Measurements from ENCODE around the gene ARF3. TPM values are rescaled to one million over a fixed set of nuclear protein-coding genes. Genes with fewer than 3 reads are reported as not detected.

ARF3 gene
- polyA plus RNA-seq, 1 of the 3 experiments (the other 2 are of a cell fraction) = 204 TPM

GRCh38 chr12:49000346-49000745 is 43.1 kb upstream of the ARF3 start:
- Histone ChIP-seq H3F3A (replicated peaks; ENCODE audit: insufficient read depth) (peaks cover 10% of the 10 kb centered on the region), H3K4me1 (ENCODE audit: control insufficient read depth in 1 of 2, insufficient read depth in 2 of 2, low read depth in 1 of 2, low read length in 1 of 2) (peaks cover 11 to 19% of the 10 kb centered on the region in 2 experiments; a peak in 3 of 4 replicates), H3K36me3 (replicated peaks in 1 of 2; ENCODE audit: control insufficient read depth in 1 of 2, insufficient read depth in 2 of 2, low read length in 1 of 2) (peaks cover 20 to 23% of the 10 kb centered on the region in 2 experiments), H3K4me2 (peak overlapping the region; percentile 77), H2AFZ (ENCODE audit: low read depth) (no peak overlapping the region), H4K20me1 (ENCODE audit: insufficient read depth) (no peaks in the 10 kb centered on the region), H3K27me3 (ENCODE audit: insufficient read depth) (no peaks in the 10 kb centered on the region), H3K27ac (ENCODE audit: low read depth in 2 of 2, low read length in 1 of 2) (peak overlapping the region in 1 of 2 experiments; percentile 54; a peak in 1 of 4 replicates), H3K9me3 (no peaks in the 10 kb centered on the region), H3K9ac (no peak overlapping the region), H3K4me3 (ENCODE audit: low read depth in 2 of 2, low read length in 1 of 2) (no peak overlapping the region), H3K9me2 (no peaks in the 10 kb centered on the region), H3K79me2 (ENCODE audit: insufficient read depth) (no peaks in the 10 kb centered on the region)
- TF ChIP-seq POLR2AphosphoS5 (IDR thresholded peaks at IDR 0.05; ENCODE audit: low read depth, low read length) = no peak
- TF ChIP-seq MXI1 (IDR thresholded peaks at IDR 0.05; ENCODE audit: low read depth, low read length) = no peak
- WGBS (ENCODE audit: low lambda C conversion rate) = 95% methylated on average over 2 of the region's 2 CpGs
- no peak for DNase-seq
- ChIA-PET POLR2A (interaction anchor here (1.1 to 1.4 kb wide), 2 partner anchors 14 to 17 kb away, joined by 4 to 5 read pairs; no protein-coding TSS in a partner anchor), CTCF (interaction anchor here (1.0 to 33.0 kb wide), 11 partner anchors 13 to 205 kb away, joined by 3 to 935 read pairs (median 4); partner anchors contain the start of genes PRKAG1, WNT1 and WNT10B)

GRCh38 chr12:48999371-49000131 is 42.3 kb upstream of the ARF3 start, which contains the start of gene DDN:
DDN (minus strand) TSS chr12:48999375; CDS start chr12:48999287, 88 bp downstream.
- Histone ChIP-seq H3K4me3 (ENCODE audit: low read depth in 2 of 2, low read length in 1 of 2) (peak within 1 kb of the TSS; percentile 17 to 35), H2AFZ (ENCODE audit: low read depth) (peak within 1 kb of the TSS; percentile 41; the same call in 1 of the 2 replicates), H3K9me3 (no peaks in the 10 kb centered on the region), H3K36me3 (replicated peaks in 1 of 2; ENCODE audit: control insufficient read depth in 1 of 2, insufficient read depth in 2 of 2, low read length in 1 of 2) (peaks cover 16% of the 10 kb centered on the region in 2 experiments), H3K79me2 (ENCODE audit: insufficient read depth) (no peaks in the 10 kb centered on the region), H3K9ac (peak within 1 kb of the TSS; percentile 24; the same call in 1 of the 2 replicates), H3F3A (replicated peaks; ENCODE audit: insufficient read depth) (peaks cover 10% of the 10 kb centered on the region), H4K20me1 (ENCODE audit: insufficient read depth) (no peaks in the 10 kb centered on the region), H3K4me2 (peak within 1 kb of the TSS; percentile 77), H3K27ac (ENCODE audit: low read depth in 2 of 2, low read length in 1 of 2) (peak within 1 kb of the TSS in 1 of 2 experiments; percentile 54; a peak in 1 of 4 replicates), H3K9me2 (no peaks in the 10 kb centered on the region), H3K27me3 (ENCODE audit: insufficient read depth) (no peaks in the 10 kb centered on the region), H3K4me1 (ENCODE audit: control insufficient read depth in 1 of 2, insufficient read depth in 2 of 2, low read depth in 1 of 2, low read length in 1 of 2) (peaks cover 11 to 19% of the 10 kb centered on the region in 2 experiments; a peak in 3 of 4 replicates)
- 0% methylated on average over 3 of the region's 30 CpGs for WGBS (ENCODE audit: low lambda C conversion rate)
- POLR2A ChIA-PET = interaction anchor here (0.6 to 1.4 kb wide), 3 partner anchors 15 to 42 kb away, joined by 4 to 5 read pairs (median 5); partner anchors contain the start of gene ARF3
- CTCF ChIA-PET = interaction anchor here (1.1 to 33.0 kb wide), 11 partner anchors 13 to 205 kb away, joined by 3 to 935 read pairs (median 5); partner anchors contain the start of genes PRKAG1, WNT1 and WNT10B
- DNase-seq = peak; percentile 86
- TF ChIP-seq TAF1 (IDR thresholded peaks at IDR 0.05; ENCODE audit: borderline replicate concordance, low read depth, low read length) (no peak), SMC3 (IDR thresholded peaks at IDR 0.05; ENCODE audit: low read depth, low read length) (no peak), ZBTB33 (IDR thresholded peaks at IDR 0.05; ENCODE audit: borderline replicate concordance, low read depth) (no peak), FOSL2 (IDR thresholded peaks at IDR 0.05; ENCODE audit: borderline replicate concordance, low read depth) (no peak), MAX (IDR thresholded peaks at IDR 0.05; ENCODE audit: low read depth) (peak; percentile 30; the same call in 1 of the 2 replicates), USF1 (IDR thresholded peaks at IDR 0.05; ENCODE audit: borderline replicate concordance, low read depth) (no peak), RAD21 (IDR thresholded peaks at IDR 0.05; ENCODE audit: low read length) (no peak), TCF12 (IDR thresholded peaks at IDR 0.05) (no peak), REST (IDR thresholded peaks at IDR 0.05; ENCODE audit: low read depth, low read length) (no peak), ELF1 (IDR thresholded peaks at IDR 0.05) (no peak), CTCF (IDR thresholded peaks at IDR 0.05) (peak; percentile 17; the same call in 1 of the 2 replicates), GABPA (IDR thresholded peaks at IDR 0.05; ENCODE audit: low read depth) (no peak), MEF2A (IDR thresholded peaks at IDR 0.05; ENCODE audit: borderline replicate concordance, low read depth) (peak; percentile 47; the same call in 1 of the 2 replicates), TEAD4 (IDR thresholded peaks at IDR 0.05; ENCODE audit: borderline replicate concordance, insufficient read depth) (no peak), GATA2 (CRISPR knock-in tag; IDR thresholded peaks at IDR 0.05) (no peak)

Data from SK-N-SH (cell line).